GM18909 (cell line): ENCODE measurements around the gene B4GALT6.
A peak's percentile ranks its signal among the peaks of the same experiment; 100 is the strongest.
"Not testable (repeated sequence)": the region's sequence is repeated elsewhere in the genome, so short reads cannot be mapped to it uniquely, and the experiment has no call there.

Experiments
- ATAC-seq: cut with Tn5 transposase; IDR thresholded peaks from one replicate; pipeline ENCODE4 v1.9.1; 2021; ENCODE audit warnings: mild to moderate bottlenecking; ENCODE audit not compliant: unreplicated experiment, poor library complexity

The B4GALT6 gene

GRCh38 chr18:31684279-31685096, at the start of gene B4GALT6:
Gene B4GALT6 (minus strand): TSS chr18:31684581. CDS start chr18:31684426, 155 bp downstream.
- ATAC-seq = peak; percentile 45

- no peak for ATAC-seq
These were observed 47.2 kb upstream of the B4GALT6 start for GRCh38 chr18:31731628-31732027.

- not testable (repeated sequence) for ATAC-seq
These were observed 44.8 kb upstream of the B4GALT6 start for GRCh38 chr18:31729196-31729595.

GRCh38 chr18:31723990-31724711, 39.8 kb upstream of the B4GALT6 start:
- ATAC-seq = no peak

- ATAC-seq = no peak
These were observed 39.2 kb upstream of the B4GALT6 start for GRCh38 chr18:31723639-31723989.

- ATAC-seq = peak; percentile 92
These were observed 38.1 kb upstream of the B4GALT6 start for GRCh38 chr18:31722369-31722957.

- no peak for ATAC-seq
These were observed 37.2 kb upstream of the B4GALT6 start for GRCh38 chr18:31721601-31722000.

GRCh38 chr18:31720867-31721266, 36.5 kb upstream of the B4GALT6 start:
- ATAC-seq = no peak

GRCh38 chr18:31719363-31720006, 35.1 kb upstream of the B4GALT6 start:
- ATAC-seq = no peak

GRCh38 chr18:31718386-31718785, 34.0 kb upstream of the B4GALT6 start:
- no peak for ATAC-seq

GRCh38 chr18:31716362-31716761, 32.0 kb upstream of the B4GALT6 start:
- no peak for ATAC-seq

- ATAC-seq = no peak
These were observed 27.2 kb upstream of the B4GALT6 start for GRCh38 chr18:31711365-31712172.

- no peak for ATAC-seq
These were observed 26.4 kb upstream of the B4GALT6 start for GRCh38 chr18:31710826-31711225.

- ATAC-seq = no peak
These were observed 23.4 kb upstream of the B4GALT6 start for GRCh38 chr18:31707815-31708214.

- no peak for ATAC-seq
These were observed 18.1 kb upstream of the B4GALT6 start for GRCh38 chr18:31702449-31702848.

- ATAC-seq = no peak
These were observed 17.4 kb upstream of the B4GALT6 start for GRCh38 chr18:31701744-31702143.

- ATAC-seq = no peak
These were observed 16.6 kb upstream of the B4GALT6 start for GRCh38 chr18:31700990-31701389.

- ATAC-seq = no peak
These were observed 13.2 kb upstream of the B4GALT6 start for GRCh38 chr18:31697351-31698298.

GRCh38 chr18:31695989-31696388, 11.6 kb upstream of the B4GALT6 start:
- no peak for ATAC-seq
